ENCODE data around the gene CDKL2. TPM values are rescaled to one million over a fixed set of nuclear protein-coding genes. Genes with fewer than 3 reads are reported as not detected.

Gene CDKL2
- total and polyA plus RNA-seq, 2 of the 4 experiments (the other 2 are of a cell fraction), result 0.09 to 0.18 TPM

- Histone ChIP-seq H4K5ac (ENCODE audit: low read depth, low read length) (no peak overlapping the region), H3K9me1 (ENCODE audit: insufficient read depth, low read length) (no peaks in the 10 kb centered on the region), H2BK20ac (ENCODE audit: low read depth, low read length) (no peak overlapping the region), H2BK120ac (ENCODE audit: low read depth, low read length) (no peak overlapping the region), H3K18ac (ENCODE audit: low read depth, low read length) (no peak overlapping the region), H3K14ac (replicated peaks; ENCODE audit: low read depth, low read length) (no peak overlapping the region), H2AFZ (replicated peaks; ENCODE audit: low read length, poor library complexity) (no peak overlapping the region), H2BK5ac (ENCODE audit: low read depth, low read length, poor library complexity, severe bottlenecking) (no peak overlapping the region), H3K27me3 (ENCODE audit: control insufficient read depth, insufficient read depth, low read length) (peaks cover 6% of the 10 kb centered on the region), H3K27ac (ENCODE audit: insufficient read depth, low read length) (no peak overlapping the region), H3K4me1 (ENCODE audit: control insufficient read depth, insufficient read depth, low read length) (no peaks in the 10 kb centered on the region), H3K56ac (ENCODE audit: extremely low read depth, insufficient read depth, low read length) (no peak overlapping the region), H3K9ac (ENCODE audit: low read depth, low read length) (no peak overlapping the region), H2AK9ac (replicated peaks; ENCODE audit: low read depth, low read length, poor library complexity) (no peak overlapping the region), H2BK15ac (ENCODE audit: low read depth, low read length) (no peak overlapping the region), H3K4me2 (ENCODE audit: low read depth, low read length) (no peak overlapping the region), H4K8ac (ENCODE audit: low read depth in 2 of 2, low read length in 2 of 2) (no peak overlapping the region), H3K4me3 (ENCODE audit: insufficient read depth, low read depth, low read length) (no peak overlapping the region), H3K79me1 (ENCODE audit: low read depth in 1 of 2, low read length in 2 of 2) (no peaks in the 10 kb centered on the region), H3K36me3 (ENCODE audit: control insufficient read depth, insufficient read depth, low read length) (no peaks in the 10 kb centered on the region), H4K91ac (ENCODE audit: insufficient read depth, low read depth, low read length) (no peak overlapping the region), H4K20me1 (ENCODE audit: insufficient read depth, low read length) (no peaks in the 10 kb centered on the region), H3K23ac (ENCODE audit: low read depth, low read length) (no peak overlapping the region), H3K9me3 (ENCODE audit: control insufficient read depth, insufficient read depth, low read length) (no peaks in the 10 kb centered on the region), H2AK5ac (ENCODE audit: low read depth, low read length) (no peak overlapping the region), H3K4ac (ENCODE audit: low read depth, low read length) (no peak overlapping the region)
- ATAC-seq (ENCODE audit: low read depth) (no peak), DNase-seq (no peak)
- dilution Hi-C loops (cut with HindIII; ENCODE audit: low sequenced_read_pairs, unreplicated experiment) (no loop called here), in situ Hi-C loops (cut with MboI; ENCODE audit: low sequenced_read_pairs) (no loop called here), intact Hi-C loops (cut with micrococcal nuclease) (no loop called here)
- TF ChIP-seq POLR2A (IDR thresholded peaks at IDR 0.05; ENCODE audit: low read depth, low read length) (no peak), CEBPB (IDR thresholded peaks at IDR 0.05; ENCODE audit: low read depth, low read length) (peak; percentile 72)
- WGBS, 2 experiments (ENCODE audit: extremely low coverage in 2 of 2, insufficient read length in 1 of 2), result no CpG with 5 or more reads among the region's 1 CpG
- ChIA-PET CTCF (interaction anchor here (1.0 to 1.1 kb wide), 2 partner anchors 10 to 130 kb away, joined by 3 to 4 read pairs; no protein-coding TSS in a partner anchor), POLR2A (ENCODE audit: unreplicated experiment) (no interaction called here)
- no TSS peak for BruUV-seq (replicated peaks)
Observed at GRCh38 chr4:75593393-75593792, 36.9 kb downstream of the CDKL2 start.

Data from IMR-90 (cell line).